HFFc6 (cell line): ENCODE results near the gene ZGRF1. TPM values are rescaled to one million over a fixed set of nuclear protein-coding genes. Genes with fewer than 3 reads are reported as not detected.
A peak's percentile ranks its signal among the peaks of the same experiment; 100 is the strongest.

Experiments used
- DNase-seq: peaks from one replicate; pipeline ENCODE4 v3.0.0-alpha.2; 2018
- H3K27ac Mint-ChIP-seq: 2 replicates; pipeline ENCODE4 v1.8.0; 2020; ENCODE audit warnings: mild to moderate bottlenecking, mixed read lengths
- H3K27me3 Mint-ChIP-seq: 2 replicates; pipeline ENCODE4 v1.8.0; 2021; ENCODE audit warnings: mild to moderate bottlenecking, moderate library complexity, mixed read lengths; ENCODE audit not compliant: insufficient read depth
- H3K36me3 Mint-ChIP-seq: 2 replicates; pipeline ENCODE4 v1.8.0; 2021; ENCODE audit warnings: low read depth, mixed read lengths
- H3K4me1 Mint-ChIP-seq: 2 replicates; pipeline ENCODE4 v1.8.0; 2020; ENCODE audit warnings: low read depth, mixed read lengths
- H3K4me3 Mint-ChIP-seq: 2 replicates; pipeline ENCODE4 v1.8.0; 2020; ENCODE audit warnings: mild to moderate bottlenecking, moderate library complexity, mixed read lengths
- H3K9me3 Mint-ChIP-seq: 2 replicates; pipeline ENCODE4 v1.8.0; 2020; ENCODE audit warnings: mild to moderate bottlenecking, mixed read lengths
- CTCF ChIP-seq: fragments of 200-600 bp; sonication (generic); IDR thresholded peaks from 2 replicates; pipeline ENCODE4 v1.5.0; 2021; ENCODE audit warnings: antibody characterized with exemption, mild to moderate bottlenecking
- total RNA-seq, 6 experiments: library from RNA; stranded (reverse); fragmentation: NEBNext Ultra II Directional; extraction: Animal tissue kit (Norgen Biotek cat#: 25700); gene quantifications; 2 replicates in 1 of 6; 3 replicates in 5 of 6; pipeline ENCODE4 v1.2.3, GENCODE V29; 2021

ZGRF1 gene
- total RNA-seq, 6 experiments from 2014 or later: 3.7 to 7.3 (median 6.6) TPM

- TF ChIP-seq CTCF: no peak
- 0 out of 2 replicates have a peak, but pooled peaks cover 5% of the 10 kb centered on the region for H3K36me3 Mint-ChIP-seq
- 0 out of 2 replicates have a peak, but pooled peaks cover 10% of the 10 kb centered on the region for H3K9me3 Mint-ChIP-seq
- H3K4me3 Mint-ChIP-seq: peak overlapping the region; percentile 12; the same call in 1 of the 2 replicates
- peaks cover 77% of the 10 kb centered on the region for H3K27me3 Mint-ChIP-seq
- no peak overlapping the region for H3K27ac Mint-ChIP-seq
- no peak for DNase-seq
- H3K4me1 Mint-ChIP-seq: peaks cover 44% of the 10 kb centered on the region
Measured at GRCh38 chr4:112517067-112517634, 119.6 kb downstream of the ZGRF1 start.

GRCh38 chr4:112516471-112517066 lies 120.1 kb downstream of the ZGRF1 start:
- no peak overlapping the region for H3K27ac Mint-ChIP-seq
- peaks cover 77% of the 10 kb centered on the region for H3K27me3 Mint-ChIP-seq
- H3K9me3 Mint-ChIP-seq: 0 out of 2 replicates have a peak, but pooled peaks cover 6% of the 10 kb centered on the region
- 0 out of 2 replicates have a peak, but pooled peaks cover 5% of the 10 kb centered on the region for H3K36me3 Mint-ChIP-seq
- no peak for DNase-seq
- H3K4me3 Mint-ChIP-seq: peak overlapping the region; percentile 90
- peaks cover 42% of the 10 kb centered on the region for H3K4me1 Mint-ChIP-seq
- no peak for TF ChIP-seq CTCF

- H3K9me3 Mint-ChIP-seq: 0 out of 2 replicates have a peak, but pooled peaks cover 6% of the 10 kb centered on the region
- TF ChIP-seq CTCF: no peak
- DNase-seq: no peak
- H3K4me3 Mint-ChIP-seq: peak within 1 kb of the TSS; percentile 90
- no peak within 1 kb of the TSS for H3K27ac Mint-ChIP-seq
- peaks cover 42% of the 10 kb centered on the region for H3K4me1 Mint-ChIP-seq
- H3K27me3 Mint-ChIP-seq: peaks cover 77% of the 10 kb centered on the region
- 0 out of 2 replicates have a peak, but pooled peaks cover 9% of the 10 kb centered on the region for H3K36me3 Mint-ChIP-seq
Measured at GRCh38 chr4:112516066-112516470, 120.6 kb downstream of the ZGRF1 start, which contains the start of gene NEUROG2. NEUROG2 (minus strand) TSS chr4:112516180; CDS start chr4:112515475, 705 bp downstream.

GRCh38 chr4:112515198-112516065 lies 121.3 kb downstream of the ZGRF1 start:
- TF ChIP-seq CTCF: no peak
- no peak for DNase-seq
- peak overlapping the region; percentile 90 for H3K4me3 Mint-ChIP-seq
- H3K4me1 Mint-ChIP-seq: peaks cover 38% of the 10 kb centered on the region
- H3K27me3 Mint-ChIP-seq: peaks cover 75% of the 10 kb centered on the region
- H3K36me3 Mint-ChIP-seq: 0 out of 2 replicates have a peak, but pooled peaks cover 9% of the 10 kb centered on the region
- no peak overlapping the region for H3K27ac Mint-ChIP-seq
- 0 out of 2 replicates have a peak, but pooled peaks cover 6% of the 10 kb centered on the region for H3K9me3 Mint-ChIP-seq

- Mint-ChIP-seq H3K4me1 (peaks cover 41% of the 10 kb centered on the region), H3K27me3 (peaks cover 71% of the 10 kb centered on the region), H3K9me3 (0 out of 2 replicates have a peak, but pooled peaks cover 3% of the 10 kb centered on the region), H3K4me3 (peak overlapping the region; percentile 48; the same call in 1 of the 2 replicates), H3K36me3 (0 out of 2 replicates have a peak, but pooled peaks cover 9% of the 10 kb centered on the region), H3K27ac (no peak overlapping the region)
- no peak for DNase-seq
- TF ChIP-seq CTCF: no peak
Measured at GRCh38 chr4:112514647-112515197, 122.0 kb downstream of the ZGRF1 start.
